T-helper 1 cell treated with Interleukin-12 subunit alpha and Interleukin-12 subunit beta and Interleukin-4 antibody, amounts not matched to agents 30 μg/mL and 1 μg/mL, for 36 hours (primary cell): ENCODE results near the gene SIRPA.
"Not testable (repeated sequence)": the region's sequence is repeated elsewhere in the genome, so short reads cannot be mapped to it uniquely, and the experiment has no call there.

Source experiments
- H3K27ac Mint-ChIP-seq: one replicate; pipeline ENCODE4 v1.8.0; 2021; ENCODE audit warnings: mild to moderate bottlenecking, mixed read lengths
- H3K27me3 Mint-ChIP-seq: one replicate; pipeline ENCODE4 v1.8.0; 2021; ENCODE audit warnings: low read depth, mixed read lengths
- H3K36me3 Mint-ChIP-seq: one replicate; pipeline ENCODE4 v1.8.0; 2021; ENCODE audit warnings: low read depth, mixed read lengths
- H3K4me1 Mint-ChIP-seq: one replicate; pipeline ENCODE4 v1.8.0; 2021; ENCODE audit warnings: low read depth, mixed read lengths
- H3K4me3 Mint-ChIP-seq: one replicate; pipeline ENCODE4 v1.8.0; 2021; ENCODE audit warnings: mild to moderate bottlenecking, moderate library complexity, mixed read lengths
- H3K9me3 Mint-ChIP-seq: one replicate; pipeline ENCODE4 v1.8.0; 2021; ENCODE audit warnings: mixed read lengths

Gene SIRPA

DNA sequence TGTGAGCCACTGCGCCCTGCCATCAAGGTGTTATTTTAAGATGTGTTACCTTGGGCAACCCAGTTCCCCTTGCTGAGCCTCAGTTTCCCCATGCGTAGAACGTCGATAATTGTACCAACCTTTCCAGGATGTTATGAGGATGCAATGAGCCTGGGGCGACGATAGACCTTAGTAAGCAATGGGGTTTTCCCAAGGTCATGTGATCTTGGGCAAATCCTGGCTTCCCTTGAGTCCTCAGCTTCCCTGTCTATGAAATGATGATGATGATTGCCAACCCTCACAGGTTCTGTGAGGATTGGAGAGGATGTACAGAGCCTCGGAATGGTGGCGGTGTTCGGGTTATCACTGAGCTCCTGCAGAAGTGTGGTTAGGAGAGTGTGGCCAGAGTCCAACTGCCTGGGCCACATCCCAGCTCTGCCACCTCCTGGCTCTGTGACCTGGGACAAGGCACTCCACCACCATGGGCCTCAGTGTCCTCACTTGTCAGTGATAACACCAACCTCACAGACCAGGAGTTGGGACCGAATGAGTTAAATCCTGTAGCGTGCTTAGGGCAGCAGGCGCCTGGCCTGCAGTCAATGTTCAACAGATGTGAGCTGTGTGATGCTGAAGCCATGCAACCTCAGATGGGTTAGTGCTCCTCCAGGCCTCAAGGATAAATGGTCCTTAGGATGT, 23.4 kb downstream of the SIRPA start:
- Mint-ChIP-seq H3K9me3 (no peaks in the 10 kb centered on the region), H3K36me3 (no peaks in the 10 kb centered on the region), H3K27ac (no peak overlapping the region), H3K27me3 (peaks cover 3% of the 10 kb centered on the region), H3K4me1 (no peaks in the 10 kb centered on the region), H3K4me3 (no peak overlapping the region)

DNA sequence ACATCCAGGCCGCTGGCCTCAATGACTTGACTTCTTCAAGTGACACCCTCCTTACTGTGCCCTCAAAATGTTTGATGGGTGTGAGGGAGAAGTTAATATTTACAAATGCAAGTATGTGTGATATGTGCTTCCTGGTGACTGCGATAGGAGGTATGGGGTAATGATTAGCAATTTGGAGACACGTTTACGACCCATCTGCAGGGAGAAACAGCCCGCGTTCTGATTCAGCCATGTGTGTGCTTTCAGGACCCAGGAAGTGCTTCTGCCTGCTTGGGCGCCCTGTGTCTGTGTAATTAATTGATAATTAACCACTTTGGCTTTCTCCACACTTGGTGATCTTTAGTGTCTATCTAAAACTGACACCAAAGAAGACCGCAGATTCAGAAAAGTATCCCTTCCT, 25.0 kb downstream of the SIRPA start:
- Mint-ChIP-seq H3K36me3 (no peaks in the 10 kb centered on the region), H3K27ac (no peak overlapping the region), H3K27me3 (peaks cover 3% of the 10 kb centered on the region), H3K4me3 (no peak overlapping the region), H3K9me3 (no peaks in the 10 kb centered on the region), H3K4me1 (no peaks in the 10 kb centered on the region)

DNA sequence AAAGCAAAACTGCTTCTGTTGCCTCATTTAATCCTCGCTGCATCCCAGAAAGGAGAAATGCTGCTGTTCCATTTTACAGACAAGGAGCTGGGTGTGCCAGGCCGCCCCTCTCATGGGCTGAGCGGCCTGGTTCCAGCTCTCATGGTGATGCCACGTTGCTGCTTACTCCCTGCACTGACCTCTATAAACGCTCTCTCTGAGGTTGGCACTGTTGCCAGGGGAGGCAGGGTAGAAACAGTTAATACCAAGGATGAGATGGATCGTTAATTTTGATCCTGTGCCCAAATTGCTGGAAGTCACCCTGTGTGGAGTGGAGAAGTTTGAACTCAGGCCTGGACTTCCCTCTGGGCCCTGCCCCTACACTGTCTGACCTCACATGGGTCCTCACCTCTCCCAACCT, 25.6 kb downstream of the SIRPA start:
- no peaks in the 10 kb centered on the region for H3K4me1 Mint-ChIP-seq
- peaks cover 3% of the 10 kb centered on the region for H3K27me3 Mint-ChIP-seq
- no peak overlapping the region for H3K4me3 Mint-ChIP-seq
- no peak overlapping the region for H3K27ac Mint-ChIP-seq
- H3K36me3 Mint-ChIP-seq: no peaks in the 10 kb centered on the region
- no peaks in the 10 kb centered on the region for H3K9me3 Mint-ChIP-seq

DNA sequence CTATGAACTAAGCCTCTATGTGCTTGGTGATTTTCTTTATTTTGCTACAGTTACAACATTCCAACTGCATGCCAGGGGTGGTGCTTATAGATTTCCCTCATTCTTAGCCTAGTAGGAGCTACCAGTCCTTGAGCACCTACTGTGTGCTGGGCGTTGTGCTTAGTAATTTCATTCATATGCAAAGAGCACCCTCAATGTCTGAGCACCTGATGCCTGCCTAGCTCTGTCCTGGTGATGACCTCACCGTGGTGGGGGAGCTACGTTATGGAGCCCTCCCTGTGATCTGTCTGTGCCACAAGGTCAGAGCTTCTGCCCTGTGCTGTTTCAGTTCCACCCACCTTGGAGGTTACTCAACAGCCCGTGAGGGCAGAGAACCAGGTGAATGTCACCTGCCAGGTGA, 26.8 kb downstream of the SIRPA start:
- not testable (repeated sequence) for H3K27me3 Mint-ChIP-seq, H3K9me3 Mint-ChIP-seq, H3K4me3 Mint-ChIP-seq, H3K27ac Mint-ChIP-seq, H3K4me1 Mint-ChIP-seq, H3K36me3 Mint-ChIP-seq

DNA sequence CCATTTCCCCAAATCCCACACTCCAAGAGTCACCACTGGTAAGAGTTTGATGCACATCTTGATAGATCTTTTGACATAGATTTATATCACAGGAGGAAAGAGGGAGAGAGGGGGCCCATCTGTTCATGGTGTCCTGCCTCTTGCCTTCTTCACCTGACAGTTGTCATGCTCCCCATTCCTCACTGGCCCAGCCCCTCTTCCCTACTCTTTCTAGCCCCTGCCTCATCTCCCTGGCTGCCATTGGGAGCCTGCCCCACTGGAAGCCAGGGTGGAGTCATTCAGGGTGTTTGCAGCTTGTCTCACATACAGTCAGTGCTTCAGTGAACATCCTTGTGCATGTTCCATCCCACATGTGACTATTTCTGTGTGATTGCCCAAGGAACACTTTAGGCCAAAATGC, 27.6 kb downstream of the SIRPA start:
- Mint-ChIP-seq H3K27ac (no peak overlapping the region), H3K36me3 (no peaks in the 10 kb centered on the region), H3K4me1 (no peaks in the 10 kb centered on the region), H3K4me3 (no peak overlapping the region), H3K27me3 (no peaks in the 10 kb centered on the region), H3K9me3 (no peaks in the 10 kb centered on the region)

DNA sequence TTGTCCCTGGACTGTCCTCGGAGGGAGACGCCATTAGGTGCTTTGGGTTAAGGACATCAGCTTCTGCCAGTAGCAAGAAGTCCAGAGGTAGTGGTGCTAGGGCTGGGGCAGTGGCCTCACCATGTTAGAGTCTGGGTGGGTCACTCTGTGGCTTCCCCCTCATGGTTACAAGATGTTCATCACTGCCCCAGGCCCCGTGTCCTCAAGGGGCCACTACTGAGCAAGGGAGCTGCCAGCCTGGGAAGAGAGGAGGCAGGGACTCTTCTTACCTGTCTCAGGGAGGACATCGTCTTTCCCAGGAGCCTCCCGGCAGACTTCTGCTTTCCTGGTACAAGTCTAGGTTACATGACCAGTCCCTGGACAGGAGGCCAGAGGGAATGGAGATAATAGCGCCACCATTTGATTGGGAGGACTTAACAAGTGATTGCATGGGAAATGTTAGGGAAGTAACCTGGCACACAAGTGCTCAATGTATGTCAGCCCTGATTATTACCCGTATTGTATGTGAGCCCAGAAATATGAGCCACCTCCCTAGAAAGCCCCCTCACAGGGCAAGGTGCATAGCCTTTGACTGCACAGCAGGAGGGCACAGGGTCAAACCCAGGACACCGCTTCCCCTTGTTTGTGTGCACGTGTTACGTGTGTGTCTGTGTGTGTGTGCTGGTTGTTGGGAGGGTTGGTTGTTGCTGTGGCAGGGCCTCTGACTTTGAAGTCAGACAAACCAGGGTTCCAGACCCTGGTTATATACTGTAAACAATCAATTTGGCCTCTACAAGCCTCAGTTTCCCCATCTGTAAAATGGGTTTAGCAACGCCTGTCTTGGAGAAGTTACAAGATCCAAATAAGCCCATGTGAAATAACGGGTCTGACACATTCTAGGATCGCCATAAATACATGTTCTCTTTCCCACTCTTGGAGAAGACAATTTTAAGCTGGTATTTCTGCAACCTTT, 30.0 kb downstream of the SIRPA start:
- H3K27me3 Mint-ChIP-seq: no peaks in the 10 kb centered on the region
- H3K4me1 Mint-ChIP-seq: no peaks in the 10 kb centered on the region
- no peak overlapping the region for H3K27ac Mint-ChIP-seq
- no peaks in the 10 kb centered on the region for H3K9me3 Mint-ChIP-seq
- no peaks in the 10 kb centered on the region for H3K36me3 Mint-ChIP-seq
- H3K4me3 Mint-ChIP-seq: no peak overlapping the region

DNA sequence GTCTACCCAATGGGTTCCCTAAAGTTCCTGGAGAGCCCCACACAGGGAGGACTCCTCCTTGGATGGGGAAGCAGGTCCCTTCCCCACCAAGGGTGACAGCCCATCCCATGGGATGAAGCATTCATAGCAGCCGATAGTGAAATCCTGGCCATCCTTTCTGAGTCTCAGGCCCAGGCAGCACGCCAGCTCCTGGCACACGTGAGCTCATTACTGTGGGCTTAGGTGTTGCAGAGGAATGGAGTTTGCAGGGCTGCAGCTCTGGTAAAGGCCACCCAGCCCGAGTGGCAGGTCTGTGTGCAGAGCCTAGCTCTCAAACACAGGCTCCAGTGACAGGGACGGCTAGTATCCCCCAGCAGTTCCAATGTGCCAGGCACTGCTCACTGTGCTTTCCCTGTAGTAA, 31.0 kb downstream of the SIRPA start:
- Mint-ChIP-seq H3K4me3 (no peak overlapping the region), H3K4me1 (no peaks in the 10 kb centered on the region), H3K36me3 (no peaks in the 10 kb centered on the region), H3K9me3 (no peaks in the 10 kb centered on the region), H3K27me3 (no peaks in the 10 kb centered on the region), H3K27ac (no peak overlapping the region)

DNA sequence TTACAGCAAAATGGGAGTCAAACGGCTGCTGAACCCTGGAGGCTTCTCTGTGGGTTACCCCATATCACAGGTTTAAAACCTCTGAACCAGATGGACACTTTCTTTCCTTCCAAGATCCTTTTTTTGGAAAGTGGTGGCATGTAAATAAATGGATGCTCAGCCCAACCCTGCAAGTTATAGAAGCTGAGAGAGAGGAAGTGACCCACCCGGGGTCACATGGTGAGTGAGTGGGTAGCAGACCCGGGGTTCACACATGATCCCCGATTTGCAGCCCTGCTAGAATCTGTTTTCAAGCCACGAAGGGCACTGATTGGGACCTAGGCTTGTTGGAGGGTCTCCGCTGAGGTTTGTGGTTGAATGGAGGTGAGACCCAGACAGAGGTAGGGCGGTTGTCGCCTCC, 32.0 kb downstream of the SIRPA start:
- Mint-ChIP-seq H3K27ac (no peak overlapping the region), H3K4me1 (no peaks in the 10 kb centered on the region), H3K4me3 (no peak overlapping the region), H3K36me3 (no peaks in the 10 kb centered on the region), H3K9me3 (no peaks in the 10 kb centered on the region), H3K27me3 (no peaks in the 10 kb centered on the region)

DNA sequence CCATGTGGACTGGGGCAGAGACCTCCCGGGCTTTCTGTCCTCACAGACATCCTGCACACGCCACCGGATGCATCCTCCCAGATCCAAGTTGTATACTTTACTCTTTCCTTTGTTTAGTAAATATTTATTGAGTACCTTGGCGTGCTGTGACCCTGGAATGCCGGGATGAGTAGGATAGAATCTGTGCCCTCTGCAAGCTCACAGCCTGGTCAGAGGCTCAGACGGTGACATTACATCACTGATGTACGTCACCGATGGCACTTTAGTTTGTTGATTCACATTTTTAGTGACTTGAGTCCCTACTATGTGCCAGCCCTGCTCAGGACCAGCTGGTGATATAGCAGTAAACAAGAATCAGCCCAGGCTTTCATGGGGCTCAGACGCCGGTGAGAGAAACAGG, 32.9 kb downstream of the SIRPA start:
- Mint-ChIP-seq H3K4me3 (no peak overlapping the region), H3K9me3 (no peaks in the 10 kb centered on the region), H3K4me1 (no peaks in the 10 kb centered on the region), H3K27ac (no peak overlapping the region), H3K36me3 (no peaks in the 10 kb centered on the region), H3K27me3 (peaks cover 5% of the 10 kb centered on the region)

DNA sequence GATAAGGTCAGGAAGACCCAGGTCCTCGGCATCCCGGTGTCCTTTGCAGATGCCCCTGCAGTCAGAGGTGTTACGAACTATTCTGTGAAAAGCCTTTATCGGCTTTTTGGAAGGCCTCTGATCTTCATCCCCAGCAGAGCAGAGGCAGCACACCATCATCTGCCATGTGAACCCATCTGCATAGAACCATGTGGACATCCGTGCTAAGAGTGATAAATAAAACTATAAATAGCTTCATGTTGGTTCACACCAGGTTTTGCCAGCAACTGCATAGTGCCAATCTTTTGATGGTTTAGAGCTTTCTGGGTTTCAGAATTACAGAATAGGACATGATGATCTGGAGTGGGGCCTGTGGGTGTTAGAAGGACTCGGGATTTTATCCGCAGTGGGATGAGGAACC, 33.6 kb downstream of the SIRPA start:
- H3K27ac Mint-ChIP-seq: no peak overlapping the region

DNA sequence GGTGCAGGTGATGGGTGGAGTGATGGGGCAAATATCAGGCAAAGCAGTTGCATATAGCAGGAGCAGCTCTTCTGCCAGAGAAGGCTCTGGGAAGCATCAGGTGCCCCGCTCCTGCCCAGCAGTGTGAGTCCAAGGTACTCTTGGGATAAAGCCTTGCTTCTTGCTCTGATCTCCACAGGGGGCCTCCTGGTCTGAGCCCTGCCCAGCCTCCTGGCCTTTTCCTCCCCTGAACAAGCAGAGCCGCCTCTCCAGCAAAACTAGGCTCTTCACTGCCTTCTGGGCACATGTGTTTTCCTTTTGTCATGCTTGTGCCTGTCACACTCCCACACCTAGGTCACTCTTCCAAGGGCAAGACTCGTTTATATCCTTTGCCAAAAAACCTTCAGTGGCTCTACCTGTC, 34.3 kb downstream of the SIRPA start:
- Mint-ChIP-seq H3K36me3 (no peaks in the 10 kb centered on the region), H3K4me3 (no peak overlapping the region)

More for the DNA sequence above, 33.6 kb downstream of the SIRPA start:
- Mint-ChIP-seq H3K4me3 (no peak overlapping the region), H3K9me3 (no peaks in the 10 kb centered on the region), H3K36me3 (no peaks in the 10 kb centered on the region), H3K4me1 (no peaks in the 10 kb centered on the region), H3K27me3 (peaks cover 5% of the 10 kb centered on the region)

DNA sequence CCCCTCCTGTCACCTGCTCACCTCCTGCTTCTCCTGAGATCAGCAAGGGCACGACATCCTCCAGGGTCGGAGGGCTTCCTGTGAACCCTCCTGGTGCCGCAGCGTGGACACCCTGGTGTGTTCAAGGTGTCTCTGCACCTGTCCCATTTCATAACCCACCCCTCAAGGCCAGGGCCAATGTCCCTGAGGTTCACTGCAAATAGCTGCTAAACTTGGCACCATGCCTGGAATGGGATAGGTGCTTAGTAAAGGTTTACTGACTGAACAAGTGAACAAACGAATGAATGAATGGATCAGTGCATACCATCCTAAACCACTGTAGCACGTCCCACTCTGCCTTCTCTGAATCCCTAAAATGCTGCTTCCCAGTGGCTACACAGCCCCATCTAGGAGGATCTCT, 35.0 kb downstream of the SIRPA start:
- H3K4me1 Mint-ChIP-seq: no peaks in the 10 kb centered on the region
- no peaks in the 10 kb centered on the region for H3K36me3 Mint-ChIP-seq
- no peak overlapping the region for H3K27ac Mint-ChIP-seq
- H3K27me3 Mint-ChIP-seq: peaks cover 5% of the 10 kb centered on the region
- no peak overlapping the region for H3K4me3 Mint-ChIP-seq
- H3K9me3 Mint-ChIP-seq: no peaks in the 10 kb centered on the region

More for the DNA sequence above, 34.3 kb downstream of the SIRPA start:
- H3K9me3 Mint-ChIP-seq: no peaks in the 10 kb centered on the region
- no peak overlapping the region for H3K27ac Mint-ChIP-seq
- H3K4me1 Mint-ChIP-seq: no peaks in the 10 kb centered on the region
- peaks cover 5% of the 10 kb centered on the region for H3K27me3 Mint-ChIP-seq

DNA sequence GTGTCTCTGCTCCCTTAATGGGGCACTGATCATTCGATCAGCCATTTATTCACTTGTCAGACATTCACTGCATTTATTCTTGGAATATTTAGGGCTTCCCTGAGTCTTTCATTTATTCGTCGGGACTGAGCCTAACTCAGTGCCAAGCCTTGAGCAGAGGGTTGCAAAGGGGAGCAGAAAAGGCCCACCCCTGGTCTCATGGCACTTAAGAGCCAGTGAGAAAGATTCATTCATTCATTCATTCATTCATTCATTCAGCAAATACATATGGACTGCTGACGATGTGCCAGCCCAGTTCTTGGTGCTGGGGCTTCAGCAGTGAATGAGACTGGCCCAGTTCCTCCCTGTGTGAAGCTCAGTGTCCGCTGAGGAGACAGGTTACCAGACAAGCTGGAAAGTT, 36.6 kb downstream of the SIRPA start:
- Mint-ChIP-seq H3K4me3 (no peak overlapping the region), H3K36me3 (no peaks in the 10 kb centered on the region), H3K27ac (no peak overlapping the region), H3K27me3 (peaks cover 5% of the 10 kb centered on the region), H3K9me3 (no peaks in the 10 kb centered on the region), H3K4me1 (no peaks in the 10 kb centered on the region)

DNA sequence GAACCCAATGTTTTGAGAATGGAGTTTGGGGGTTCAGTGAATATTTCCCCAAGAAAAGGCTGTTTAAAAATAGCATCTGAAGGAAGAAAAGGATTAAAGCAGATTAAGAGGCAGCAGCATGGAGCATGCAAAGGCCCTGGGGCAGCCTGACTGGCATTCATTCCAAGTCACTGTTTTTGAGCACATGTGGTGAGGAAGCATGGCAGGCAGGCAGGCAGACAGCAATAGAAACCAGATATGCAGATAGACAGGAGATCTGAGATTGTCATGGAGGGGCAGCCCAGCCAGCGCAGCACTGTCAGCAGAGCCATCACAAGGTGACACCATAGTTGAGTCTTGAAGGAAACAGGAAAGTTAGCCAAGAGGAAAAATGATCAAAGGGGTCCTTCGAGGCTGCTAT, 37.8 kb downstream of the SIRPA start:
- no peaks in the 10 kb centered on the region for H3K36me3 Mint-ChIP-seq
- no peaks in the 10 kb centered on the region for H3K4me1 Mint-ChIP-seq
- H3K27me3 Mint-ChIP-seq: peaks cover 5% of the 10 kb centered on the region
- H3K27ac Mint-ChIP-seq: no peak overlapping the region
- H3K9me3 Mint-ChIP-seq: no peaks in the 10 kb centered on the region
- H3K4me3 Mint-ChIP-seq: no peak overlapping the region

DNA sequence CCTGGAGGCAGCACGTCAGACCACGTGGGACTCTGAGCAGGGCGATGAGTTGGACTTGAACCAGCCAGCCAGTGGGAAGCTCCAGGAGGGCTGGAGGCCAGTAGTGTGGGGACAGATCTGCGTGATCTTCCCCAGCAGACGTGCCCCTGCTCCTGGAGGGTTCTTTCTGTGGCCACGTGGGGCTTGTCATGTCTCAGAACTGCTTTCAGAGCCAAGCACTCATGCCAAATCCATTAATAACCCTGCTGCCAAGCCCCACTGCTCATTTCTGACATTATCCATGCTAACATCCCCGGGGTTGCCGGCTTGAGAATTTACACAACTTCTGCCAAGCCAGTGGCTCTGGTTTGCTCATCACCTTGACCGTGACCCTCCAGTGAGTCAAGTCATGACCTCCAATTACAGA, 38.3 kb downstream of the SIRPA start:
- Mint-ChIP-seq H3K9me3 (no peaks in the 10 kb centered on the region), H3K27ac (no peak overlapping the region), H3K4me3 (no peak overlapping the region), H3K4me1 (no peaks in the 10 kb centered on the region), H3K36me3 (no peaks in the 10 kb centered on the region), H3K27me3 (peaks cover 5% of the 10 kb centered on the region)
